HEK293 (cell line): Measurements from ENCODE around the gene MOSPD3.

Experiments used
- CTCF ChIA-PET: fragments of 350-600 bp; formaldehyde crosslinking; extraction: SDS; loops from one replicate; lab custom pipeline; 2021; ENCODE audit warnings: antibody characterized with exemption; lab: Yijun Ruan, JAX
- POLR2A ChIA-PET: fragments of 300-600 bp; formaldehyde crosslinking; extraction: SDS; loops from one replicate; lab custom pipeline; 2020; ENCODE audit warnings: antibody characterized with exemption, inconsistent platforms; lab: Yijun Ruan, JAX
- H3K27ac ChIP-seq: fragments of 200-500 bp; sonication (Bioruptor generic); 2 replicates; pipeline ENCODE4 v1.5.1; 2014; ENCODE audit warnings: low read depth, low read length, control low read depth, inconsistent platforms; ENCODE audit errors: extremely low read depth
- H3K36me3 ChIP-seq, 2 experiments: fragments of 200-500 bp in 1 of 2; sonication (Bioruptor generic) in 1 of 2; 1 replicate in 1 of 2; 2 replicates in 1 of 2; pipeline ENCODE4 v1.5.1; 2014 to 2017; ENCODE audit warnings: inconsistent platforms in 2 of 2, low read length in 2 of 2; ENCODE audit not compliant: control insufficient read depth in 2 of 2, insufficient read depth in 1 of 2
- H3K4me1 ChIP-seq: fragments of 200-500 bp; sonication (Bioruptor generic); 2 replicates; pipeline ENCODE4 v1.5.1; 2014; ENCODE audit warnings: mild to moderate bottlenecking, low read length, inconsistent platforms; ENCODE audit not compliant: control insufficient read depth, insufficient read depth
- H3K4me3 ChIP-seq: 2 replicates; pipeline ENCODE4 v1.5.1; 2011; ENCODE audit warnings: low read depth, mild to moderate bottlenecking, control low read depth, low read length, moderate library complexity
- H3K9me3 ChIP-seq: fragments of 200-500 bp; sonication (Bioruptor generic); 2 replicates; pipeline ENCODE4 v1.5.1; 2014; ENCODE audit warnings: low read depth, low read length, inconsistent platforms; ENCODE audit not compliant: control insufficient read depth, insufficient read depth
- BCL11A ChIP-seq: fragments of 450-650 bp; formaldehyde crosslinking; IDR thresholded peaks from 2 replicates; pipeline ENCODE4 v1.5.1; 2016; ENCODE audit warnings: low read depth, missing biosample characterization, missing genetic modification characterization
- PRDM10 ChIP-seq: fragments of 450-650 bp; formaldehyde crosslinking; IDR thresholded peaks from 2 replicates; pipeline ENCODE4 v1.5.1; 2016; ENCODE audit warnings: missing biosample characterization, missing genetic modification characterization
- SALL2 ChIP-seq: fragments of 450-650 bp; formaldehyde crosslinking; IDR thresholded peaks from 2 replicates; pipeline ENCODE4 v1.5.0; 2017; ENCODE audit warnings: missing biosample characterization, mild to moderate bottlenecking, missing genetic modification characterization, borderline replicate concordance
- SCRT2 ChIP-seq: fragments of 450-650 bp; formaldehyde crosslinking; IDR thresholded peaks from 2 replicates; pipeline ENCODE4 v1.5.1; 2016; ENCODE audit warnings: missing biosample characterization, missing genetic modification characterization
- ZNF121 ChIP-seq: fragments of 450-650 bp; formaldehyde crosslinking; IDR thresholded peaks from 2 replicates; pipeline ENCODE4 v1.5.1; 2016; ENCODE audit warnings: missing biosample characterization, missing genetic modification characterization
- ZNF423 ChIP-seq: fragments of 450-650 bp; formaldehyde crosslinking; IDR thresholded peaks from 2 replicates; pipeline ENCODE4 v1.5.1; 2016; ENCODE audit warnings: missing biosample characterization, missing genetic modification characterization
- ZNF596 ChIP-seq: fragments of 450-650 bp; IDR thresholded peaks from 2 replicates; pipeline ENCODE4 v1.5.0; 2018; ENCODE audit warnings: missing biosample characterization, mild to moderate bottlenecking, missing genetic modification characterization, moderate library complexity
- ZNF704 ChIP-seq: fragments of 450-650 bp; formaldehyde crosslinking; IDR thresholded peaks from 2 replicates; pipeline ENCODE4 v1.5.1; 2016; ENCODE audit warnings: missing biosample characterization, missing genetic modification characterization
- ZSCAN23 ChIP-seq: fragments of 450-650 bp; formaldehyde crosslinking; IDR thresholded peaks from 2 replicates; pipeline ENCODE4 v1.5.1; 2016; ENCODE audit warnings: missing biosample characterization, missing genetic modification characterization
- ZXDB ChIP-seq: fragments of 450-650 bp; formaldehyde crosslinking; IDR thresholded peaks from 2 replicates; pipeline ENCODE4 v1.5.1; 2016; ENCODE audit warnings: missing biosample characterization, missing genetic modification characterization
- TF ChIP-seq, protein P1 (sequence below): fragments of 450-650 bp; formaldehyde crosslinking; IDR thresholded peaks from 2 replicates; pipeline ENCODE4 v1.5.1; 2016; ENCODE audit warnings: missing biosample characterization, missing genetic modification characterization, low read depth

MOSPD3 gene

GRCh38 chr7:100576384-100576993 is 35.9 kb upstream of the MOSPD3 start:
- CTCF ChIA-PET: interaction anchor here (0.9 kb wide), 1 partner anchor 9 kb away, joined by 3 read pairs; no protein-coding TSS in a partner anchor
- peaks cover 6 to 48% of the 10 kb centered on the region in 2 experiments; a peak in 2 of 3 replicates for H3K36me3 ChIP-seq
- no peaks in the 10 kb centered on the region for H3K9me3 ChIP-seq
- POLR2A ChIA-PET: interaction anchor here (0.6 to 1.4 kb wide), 2 partner anchors 10 to 156 kb away, joined by 5 to 6 read pairs; partner anchors contain the start of genes FBXO24 and LRCH4
- H3K4me3 ChIP-seq: no peak overlapping the region
- TF ChIP-seq ZNF423 (tag by site-specific recombination) (no peak), ZNF596 (no peak), ZNF121 (tag by site-specific recombination) (peak; percentile 87), PRDM10 (tag by site-specific recombination) (no peak), ZSCAN23 (tag by site-specific recombination) (no peak)
- TF ChIP-seq, protein P1, sequence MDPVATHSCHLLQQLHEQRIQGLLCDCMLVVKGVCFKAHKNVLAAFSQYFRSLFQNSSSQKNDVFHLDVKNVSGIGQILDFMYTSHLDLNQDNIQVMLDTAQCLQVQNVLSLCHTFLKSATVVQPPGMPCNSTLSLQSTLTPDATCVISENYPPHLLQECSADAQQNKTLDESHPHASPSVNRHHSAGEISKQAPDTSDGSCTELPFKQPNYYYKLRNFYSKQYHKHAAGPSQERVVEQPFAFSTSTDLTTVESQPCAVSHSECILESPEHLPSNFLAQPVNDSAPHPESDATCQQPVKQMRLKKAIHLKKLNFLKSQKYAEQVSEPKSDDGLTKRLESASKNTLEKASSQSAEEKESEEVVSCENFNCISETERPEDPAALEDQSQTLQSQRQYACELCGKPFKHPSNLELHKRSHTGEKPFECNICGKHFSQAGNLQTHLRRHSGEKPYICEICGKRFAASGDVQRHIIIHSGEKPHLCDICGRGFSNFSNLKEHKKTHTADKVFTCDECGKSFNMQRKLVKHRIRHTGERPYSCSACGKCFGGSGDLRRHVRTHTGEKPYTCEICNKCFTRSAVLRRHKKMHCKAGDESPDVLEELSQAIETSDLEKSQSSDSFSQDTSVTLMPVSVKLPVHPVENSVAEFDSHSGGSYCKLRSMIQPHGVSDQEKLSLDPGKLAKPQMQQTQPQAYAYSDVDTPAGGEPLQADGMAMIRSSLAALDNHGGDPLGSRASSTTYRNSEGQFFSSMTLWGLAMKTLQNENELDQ (tag by site-specific recombination): no peak
- no peak overlapping the region for H3K27ac ChIP-seq
- H3K4me1 ChIP-seq: no peaks in the 10 kb centered on the region

DNA sequence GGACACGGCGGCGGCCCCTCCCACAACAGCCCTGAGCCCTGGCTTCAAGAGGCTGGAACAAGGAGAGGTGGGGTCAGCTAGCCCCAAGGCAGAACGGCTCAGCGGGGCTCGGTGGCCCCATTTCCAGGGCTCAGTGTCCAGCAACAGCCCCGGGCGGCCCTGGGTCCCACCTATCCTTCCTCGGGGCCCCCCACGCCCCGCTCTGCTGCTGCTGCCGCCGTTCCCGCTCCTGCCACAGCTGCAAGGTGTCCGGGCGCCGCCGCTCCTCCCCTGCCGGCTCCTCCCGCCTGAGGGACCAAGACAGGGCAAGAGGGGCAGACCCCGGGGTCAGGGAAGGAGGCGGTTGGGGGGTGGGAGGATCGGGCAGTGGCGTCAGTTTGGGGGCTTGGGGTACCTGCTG is 35.2 kb upstream of the MOSPD3 start:
- no peak overlapping the region for H3K4me3 ChIP-seq
- peaks cover 6 to 54% of the 10 kb centered on the region in 2 experiments; a peak in 2 of 3 replicates for H3K36me3 ChIP-seq
- H3K4me1 ChIP-seq: no peaks in the 10 kb centered on the region
- ChIA-PET CTCF (interaction anchor here (0.8 kb wide), 1 partner anchor 108 kb away, joined by 3 read pairs; no protein-coding TSS in a partner anchor), POLR2A (interaction anchor here (1.2 to 1.4 kb wide), 3 partner anchors 9 to 96 kb away, joined by 3 to 7 read pairs (median 6); partner anchors contain the start of genes FBXO24 and LRCH4)
- H3K9me3 ChIP-seq: no peaks in the 10 kb centered on the region
- no peak overlapping the region for H3K27ac ChIP-seq
- TF ChIP-seq ZSCAN23 (tag by site-specific recombination) (no peak), ZNF704 (tag by site-specific recombination) (no peak), SALL2 (tag by site-specific recombination) (no peak), ZXDB (no peak)

GRCh38 chr7:100577507-100577906 is 34.8 kb upstream of the MOSPD3 start:
- H3K4me3 ChIP-seq: no peak overlapping the region
- no peak overlapping the region for H3K27ac ChIP-seq
- no peaks in the 10 kb centered on the region for H3K9me3 ChIP-seq
- TF ChIP-seq BCL11A: no peak
- TF ChIP-seq SCRT2: 0 out of 2 replicates have a peak, but pooled peaks have one; percentile 16
- no peaks in the 10 kb centered on the region for H3K4me1 ChIP-seq
- H3K36me3 ChIP-seq: peaks cover 6 to 57% of the 10 kb centered on the region in 2 experiments; a peak in 2 of 3 replicates
- ChIA-PET CTCF (interaction anchor here (0.8 to 0.9 kb wide), 2 partner anchors 11 to 108 kb away, joined by 3 read pairs; no protein-coding TSS in a partner anchor), POLR2A (interaction anchor here (1.2 kb wide), 2 partner anchors 9 to 95 kb away, joined by 3 to 7 read pairs; partner anchors contain the start of genes FBXO24 and LRCH4)
